Hepatic stellate cell (primary cell): ENCODE measurements around the gene MACF1.

Source experiments
- DNase-seq: peaks from one replicate; pipeline ENCODE4 v3.0.0; 2011; ENCODE audit warnings: low spot score

Gene MACF1

DNA sequence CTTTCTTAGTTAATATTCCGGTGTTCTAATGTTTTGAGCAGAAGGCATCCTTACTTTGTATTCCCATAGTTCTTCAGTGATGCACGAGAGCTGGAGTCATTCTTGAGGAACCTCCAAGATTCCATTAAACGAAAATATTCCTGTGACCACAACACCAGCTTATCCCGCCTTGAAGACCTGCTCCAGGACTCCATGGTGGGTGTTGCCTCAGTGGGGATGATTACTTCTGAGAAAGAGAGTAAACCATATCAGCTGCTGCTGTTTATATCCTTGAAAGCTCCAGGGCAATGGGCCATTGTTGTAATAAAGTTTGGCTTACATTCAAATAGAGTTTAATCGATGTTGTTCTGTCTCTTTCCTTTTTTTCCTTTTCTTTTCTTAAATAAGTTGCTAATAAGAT, 93.1 kb downstream of the MACF1 start:
- no peak for DNase-seq

DNA sequence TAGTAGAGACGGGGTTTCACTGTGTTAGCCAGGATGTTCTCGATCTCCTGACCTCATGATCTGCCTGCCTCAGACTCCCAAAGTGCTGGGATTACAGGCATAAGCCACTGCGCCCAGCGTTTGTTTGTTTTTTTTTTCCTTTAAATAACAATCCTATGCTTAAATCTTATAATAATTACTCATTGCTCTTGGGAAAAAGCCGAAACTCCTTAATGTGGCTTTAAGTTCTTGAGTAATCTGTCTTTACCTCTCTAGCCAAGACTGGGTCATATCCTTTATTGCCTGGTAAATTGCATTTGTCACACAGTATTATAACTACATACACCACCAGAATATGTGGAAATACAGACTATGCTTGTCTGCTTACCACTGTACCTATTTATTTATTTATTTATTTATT, 97.1 kb downstream of the MACF1 start:
- DNase-seq, result peak; percentile 24

DNA sequence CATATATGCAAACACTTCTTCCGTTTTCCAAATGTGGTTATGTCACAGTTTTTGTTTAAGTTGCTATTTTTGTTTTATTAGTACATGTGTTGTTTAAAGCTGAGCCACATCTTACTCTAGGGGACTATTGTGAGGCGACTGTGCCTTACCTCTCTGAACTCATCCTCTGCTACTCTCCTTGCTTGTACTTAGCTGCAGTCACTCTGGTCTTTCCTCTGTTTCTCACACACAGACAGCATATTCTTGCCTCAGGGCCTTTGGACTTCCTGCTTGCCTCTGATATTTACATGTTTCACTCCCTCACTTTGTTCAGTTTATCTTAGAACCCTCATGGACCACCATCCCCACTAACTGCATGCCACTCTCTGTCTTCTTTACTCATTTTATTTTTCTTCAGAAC, 101.1 kb downstream of the MACF1 start:
- DNase-seq, result no peak

DNA sequence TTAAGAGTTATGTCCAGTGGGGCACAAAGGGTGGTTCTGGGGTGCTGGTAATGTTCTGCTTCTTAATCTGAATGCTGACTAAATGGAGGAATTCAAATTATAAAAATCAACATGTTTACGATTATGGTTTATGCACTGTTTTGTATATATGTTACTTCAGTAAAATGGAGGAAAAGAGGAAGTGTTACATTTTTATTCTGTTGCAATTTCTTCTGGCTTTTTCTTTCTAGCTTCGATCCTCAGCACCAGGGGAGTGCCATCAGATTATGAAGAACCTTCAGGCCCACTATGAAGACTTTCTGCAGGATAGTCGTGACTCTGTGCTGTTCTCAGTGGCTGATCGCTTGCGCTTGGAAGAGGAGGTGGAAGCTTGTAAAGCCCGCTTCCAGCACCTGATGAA, 105.5 kb downstream of the MACF1 start:
- no peak for DNase-seq

DNA sequence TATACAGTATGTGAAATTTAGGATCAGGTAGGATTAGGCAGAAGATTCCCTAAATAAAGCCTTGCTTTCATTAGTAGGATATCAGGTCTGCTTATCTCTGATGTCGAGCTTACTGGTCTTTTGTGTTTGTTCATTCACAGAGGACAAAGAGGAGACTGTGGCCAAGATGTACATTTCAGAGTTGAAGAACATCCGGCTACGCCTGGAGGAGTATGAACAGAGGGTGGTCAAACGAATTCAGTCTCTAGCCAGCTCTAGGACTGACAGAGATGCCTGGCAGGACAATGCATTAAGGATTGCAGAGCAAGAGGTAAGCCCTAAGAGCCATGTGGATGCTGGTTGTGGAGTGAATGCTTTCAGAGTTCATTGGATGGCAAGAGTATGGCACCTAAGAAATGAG, 106.2 kb downstream of the MACF1 start:
- no peak for DNase-seq

DNA sequence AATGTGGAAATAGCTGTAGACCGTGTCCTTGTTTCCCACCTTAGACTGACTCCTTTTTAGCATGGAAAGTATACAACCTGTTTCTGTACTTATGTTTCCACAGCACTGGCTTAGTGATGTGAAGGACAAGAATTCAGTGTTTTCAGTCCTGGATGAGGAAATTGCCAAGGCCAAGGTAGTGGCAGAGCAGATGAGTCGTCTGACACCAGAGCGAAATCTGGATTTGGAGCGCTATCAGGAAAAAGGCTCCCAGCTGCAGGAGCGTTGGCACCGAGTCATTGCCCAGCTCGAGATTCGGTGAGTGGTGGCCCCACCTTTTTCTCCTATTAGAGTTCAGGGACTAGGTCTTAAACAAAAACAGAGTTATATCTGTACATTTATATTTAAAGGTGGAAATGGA, 112.6 kb downstream of the MACF1 start:
- no peak for DNase-seq

DNA sequence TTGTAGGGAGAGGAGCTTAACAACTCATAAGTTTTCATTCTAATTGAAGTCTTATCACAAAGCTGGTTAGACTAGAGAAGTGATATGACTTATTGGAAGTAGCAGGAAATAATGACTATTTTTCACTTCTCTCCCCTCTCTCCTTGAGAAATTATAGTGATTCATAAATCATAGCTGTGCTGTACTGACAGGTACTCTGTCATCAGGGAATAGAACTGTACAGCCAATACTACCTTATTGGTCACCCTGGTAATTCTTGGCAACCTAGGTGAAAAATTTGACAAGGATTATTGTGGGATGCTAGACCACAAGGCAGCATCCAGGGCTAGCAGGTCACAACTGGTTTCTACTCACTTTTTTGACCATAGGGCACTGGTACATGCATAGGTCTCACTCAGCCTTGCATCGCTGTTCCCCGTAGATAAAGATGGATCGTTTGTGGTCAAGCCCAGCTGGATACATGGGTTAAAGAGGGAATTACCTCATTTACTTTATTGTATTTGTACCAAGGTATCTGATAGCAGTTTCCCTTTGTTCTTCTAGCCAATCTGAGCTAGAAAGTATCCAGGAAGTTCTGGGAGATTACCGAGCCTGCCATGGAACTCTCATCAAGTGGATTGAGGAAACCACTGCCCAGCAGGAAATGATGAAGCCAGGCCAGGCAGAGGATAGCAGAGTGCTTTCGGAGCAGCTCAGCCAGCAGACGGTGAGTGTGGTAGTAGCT, 113.6 kb downstream of the MACF1 start:
- DNase-seq, result no peak

DNA sequence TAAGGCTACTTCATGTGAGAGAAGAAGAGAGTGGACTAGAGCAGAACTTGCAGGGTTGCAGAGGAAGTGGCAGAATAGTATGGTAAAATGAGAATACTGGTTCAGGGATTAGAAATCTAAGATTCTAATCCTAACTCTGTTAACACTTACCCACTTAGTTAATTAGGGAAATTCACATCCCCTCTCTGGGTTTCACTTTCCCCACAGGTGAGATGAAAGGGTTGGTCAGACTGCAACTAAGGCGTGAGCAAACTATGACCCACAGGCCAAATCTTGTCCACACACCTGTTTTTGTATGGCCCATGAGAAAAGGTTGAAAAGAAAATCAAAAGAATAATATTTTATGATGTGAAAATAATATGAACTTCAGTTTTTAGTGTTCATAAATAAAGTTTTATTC, 117.5 kb downstream of the MACF1 start:
- DNase-seq, result no peak

DNA sequence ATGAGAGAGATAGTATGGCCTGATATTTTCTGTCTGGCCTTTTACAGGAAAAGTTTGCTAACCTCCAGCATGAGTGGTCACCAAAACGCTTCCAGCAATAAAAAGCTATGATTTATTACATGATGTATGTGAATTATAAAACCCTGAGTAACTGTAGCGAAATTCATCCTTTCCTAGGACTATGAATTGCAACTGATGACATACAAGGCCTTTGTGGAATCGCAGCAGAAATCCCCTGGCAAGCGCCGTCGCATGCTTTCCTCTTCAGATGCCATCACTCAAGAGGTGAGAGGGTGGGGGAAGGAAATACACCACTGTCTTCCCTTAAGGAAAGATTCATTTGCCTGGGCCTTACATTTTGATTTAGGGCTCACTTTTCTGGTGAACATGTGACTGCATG, 117.9 kb downstream of the MACF1 start:
- no peak for DNase-seq

DNA sequence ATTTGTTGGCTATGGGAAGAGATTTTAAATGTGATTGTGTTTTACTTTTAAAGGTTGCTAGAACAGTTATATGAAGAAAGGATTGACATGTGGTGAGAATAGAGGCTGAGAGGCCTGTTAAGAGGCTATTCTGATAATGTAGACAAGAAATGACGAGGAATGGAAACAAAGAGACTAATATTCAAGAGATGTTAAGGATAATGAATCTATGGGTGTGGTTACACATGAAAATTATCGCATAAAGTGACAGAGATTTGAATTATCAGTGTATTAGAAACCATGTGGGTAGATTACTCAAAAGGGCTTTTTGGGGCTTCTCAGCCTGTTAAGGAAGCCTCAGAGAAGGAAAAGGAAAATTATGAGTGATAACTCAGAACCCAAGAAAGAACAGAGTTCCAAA, 120.4 kb downstream of the MACF1 start:
- no peak for DNase-seq

DNA sequence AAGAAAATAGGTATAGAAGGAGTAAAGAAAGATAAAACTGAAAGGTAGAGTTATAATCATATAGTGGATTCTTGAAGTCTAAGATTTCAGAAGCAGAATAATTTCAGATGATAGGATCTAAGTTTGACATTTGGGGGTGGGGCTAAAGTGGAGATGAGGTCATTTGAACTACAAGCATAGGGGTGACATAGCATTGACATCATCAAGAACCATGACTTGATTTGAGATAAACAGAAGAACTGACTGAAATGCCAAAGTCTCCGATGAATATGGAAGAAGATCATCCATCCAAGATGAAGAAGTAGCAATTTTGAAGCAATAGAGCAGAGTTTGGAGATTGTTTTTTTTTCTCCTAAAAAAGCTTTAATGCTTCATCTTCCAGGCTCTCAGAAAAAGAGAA, 122.3 kb downstream of the MACF1 start:
- no peak for DNase-seq

DNA sequence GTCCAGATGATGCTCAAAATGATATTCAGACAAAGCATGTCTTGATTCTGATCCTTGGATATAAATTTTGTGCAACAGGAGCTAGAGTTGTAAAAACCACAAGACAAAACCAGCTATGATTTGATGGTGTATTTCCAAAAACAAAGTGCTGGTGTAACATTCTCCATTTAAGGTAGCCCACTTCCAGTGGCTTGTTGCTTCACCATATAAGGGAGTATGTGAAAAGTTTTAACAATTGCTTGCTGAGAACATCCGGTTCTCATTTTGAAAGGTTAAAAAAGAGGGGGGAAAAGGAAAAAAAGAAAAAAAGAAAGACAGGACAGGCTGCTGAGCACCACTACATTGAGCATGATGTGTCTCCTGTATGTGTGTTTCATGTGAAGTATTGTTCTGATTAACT, 123.6 kb downstream of the MACF1 start:
- no peak for DNase-seq

DNA sequence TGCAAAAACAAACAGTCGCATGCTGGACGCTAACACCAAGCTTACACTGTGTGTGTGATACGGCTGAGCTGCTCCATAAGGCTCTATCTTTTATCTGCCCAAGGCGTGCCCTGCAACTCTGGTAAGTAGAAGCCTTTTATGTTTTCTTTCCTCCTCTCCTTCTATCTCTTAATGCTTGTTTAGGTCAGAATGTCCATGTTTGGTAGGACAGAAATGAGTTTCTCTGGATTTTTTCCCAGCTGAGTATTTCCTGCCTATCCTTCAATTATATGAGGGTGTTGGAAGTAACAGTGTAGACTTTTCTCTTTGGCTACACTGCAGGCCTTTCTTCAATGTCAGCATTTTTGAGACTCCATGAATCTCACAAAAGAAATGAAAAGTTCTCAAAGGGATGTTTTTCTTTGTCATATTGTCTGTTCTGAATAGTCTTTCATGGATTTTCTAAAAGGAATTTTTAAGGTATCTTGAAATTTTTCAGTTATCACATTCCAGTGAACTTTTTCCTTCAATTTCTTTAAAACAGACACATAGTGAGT, 124.2 kb downstream of the MACF1 start:
- no peak for DNase-seq

DNA sequence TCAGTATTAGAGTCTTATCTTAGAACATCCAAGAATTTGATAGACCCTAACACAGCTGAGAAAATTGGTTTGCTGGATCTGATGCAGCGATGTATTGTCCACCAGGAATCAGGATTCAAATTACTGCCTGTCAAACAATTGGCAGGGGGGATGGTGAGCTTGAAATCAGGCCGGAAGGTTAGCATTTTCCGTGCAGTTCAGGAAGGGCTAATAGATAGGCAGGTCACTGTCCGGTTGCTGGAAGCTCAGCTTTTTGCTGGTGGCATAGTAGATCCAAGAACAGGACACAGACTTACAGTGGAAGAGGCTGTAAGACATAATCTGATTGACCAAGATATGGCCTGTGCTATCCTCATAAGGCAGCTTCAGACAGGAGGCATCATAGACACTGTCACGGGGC, 127.2 kb downstream of the MACF1 start:
- DNase-seq, result no peak

DNA sequence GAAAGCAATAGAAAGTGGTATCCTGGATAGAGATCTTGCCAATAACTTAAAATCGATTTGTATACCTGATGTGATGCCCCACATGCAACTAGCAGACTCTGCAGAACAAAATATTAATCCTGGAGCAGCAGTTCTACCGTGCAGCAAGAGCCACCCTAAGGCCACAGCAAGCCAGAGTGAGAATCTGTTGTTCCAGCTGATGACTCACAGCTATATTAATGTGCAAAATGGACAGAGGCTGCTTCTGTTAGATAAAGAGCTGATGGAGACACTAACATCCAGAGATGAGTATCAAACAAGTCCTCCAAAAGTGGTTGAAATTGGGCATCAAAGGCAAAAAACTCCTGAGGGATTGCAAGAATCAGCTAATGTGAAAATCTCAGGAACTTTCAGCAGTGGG, 127.8 kb downstream of the MACF1 start:
- peak; percentile 6 for DNase-seq

DNA sequence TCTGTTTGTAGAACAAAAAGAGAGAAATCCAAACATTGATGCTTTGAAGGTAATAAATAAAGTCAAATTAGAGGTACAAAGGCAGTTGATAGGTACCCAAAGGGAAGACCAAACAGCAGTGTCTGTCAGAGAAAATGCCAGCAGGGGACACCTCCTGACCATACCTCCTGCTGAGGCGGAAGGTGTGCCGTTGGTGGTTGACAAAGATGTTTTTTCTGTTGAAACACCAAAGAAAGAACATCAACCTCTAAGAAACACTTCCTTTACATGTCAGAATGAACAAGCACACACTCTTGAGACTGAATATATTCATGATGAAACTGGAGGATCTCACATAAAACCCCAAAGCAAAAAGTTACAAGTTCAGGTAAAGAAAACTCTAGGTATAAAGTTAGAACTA, 128.3 kb downstream of the MACF1 start:
- DNase-seq, result no peak

DNA sequence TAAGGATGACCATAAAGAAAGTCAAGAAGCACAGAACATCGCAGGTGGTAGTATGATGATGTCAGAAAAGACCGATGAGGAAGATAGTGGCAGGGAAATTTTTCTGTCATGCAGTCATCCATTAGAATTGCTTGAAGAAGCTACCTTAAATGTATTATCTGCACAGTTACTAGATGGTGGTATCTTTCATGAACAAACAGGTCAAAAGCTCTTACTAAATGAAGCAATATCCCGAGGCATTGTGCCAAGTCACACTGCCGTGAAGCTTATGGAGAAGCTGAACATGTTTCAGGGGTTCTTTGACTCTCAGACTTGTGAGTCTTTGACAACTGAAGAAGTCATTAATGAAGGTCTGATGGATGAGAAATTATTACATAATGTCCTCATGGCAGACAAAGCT, 128.8 kb downstream of the MACF1 start:
- no peak for DNase-seq

DNA sequence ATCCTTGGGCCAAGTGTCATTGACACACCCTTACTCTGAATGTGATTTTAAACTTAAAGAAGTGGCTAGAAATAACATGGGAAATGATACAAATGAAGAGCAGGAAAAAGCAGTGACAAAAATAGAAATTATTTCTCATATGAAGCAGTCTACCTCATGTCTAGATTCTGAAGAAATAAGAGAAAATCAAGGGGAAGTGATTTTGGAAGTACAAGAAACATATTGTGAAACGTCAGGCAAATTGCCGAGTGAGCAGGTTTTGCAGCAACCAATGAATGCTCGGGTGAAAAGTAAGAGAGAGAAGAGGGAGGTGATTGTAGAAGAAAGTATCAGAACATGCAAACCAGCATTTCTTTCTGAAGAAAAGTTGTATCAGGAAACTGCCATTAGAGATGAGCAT, 130.7 kb downstream of the MACF1 start:
- no peak for DNase-seq

DNA sequence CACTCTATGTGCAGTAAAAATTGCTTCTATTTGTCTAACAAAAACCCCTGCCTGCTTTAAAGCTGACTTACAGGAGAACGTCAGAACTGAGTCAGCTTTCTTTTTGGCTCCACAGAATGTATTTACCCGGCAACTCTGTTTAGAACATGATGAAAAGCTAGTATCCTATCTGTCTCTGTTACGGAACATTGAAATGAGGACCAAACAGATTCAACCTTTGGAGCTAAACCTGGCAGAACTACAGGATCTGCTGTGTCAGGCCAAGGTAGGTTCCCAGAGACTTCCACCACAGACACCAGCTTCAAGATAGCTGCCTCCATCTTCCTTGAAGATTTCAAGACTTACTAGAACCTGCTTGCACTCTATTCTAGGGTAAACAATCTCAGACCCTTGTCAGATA, 132.6 kb downstream of the MACF1 start:
- DNase-seq, result no peak

DNA sequence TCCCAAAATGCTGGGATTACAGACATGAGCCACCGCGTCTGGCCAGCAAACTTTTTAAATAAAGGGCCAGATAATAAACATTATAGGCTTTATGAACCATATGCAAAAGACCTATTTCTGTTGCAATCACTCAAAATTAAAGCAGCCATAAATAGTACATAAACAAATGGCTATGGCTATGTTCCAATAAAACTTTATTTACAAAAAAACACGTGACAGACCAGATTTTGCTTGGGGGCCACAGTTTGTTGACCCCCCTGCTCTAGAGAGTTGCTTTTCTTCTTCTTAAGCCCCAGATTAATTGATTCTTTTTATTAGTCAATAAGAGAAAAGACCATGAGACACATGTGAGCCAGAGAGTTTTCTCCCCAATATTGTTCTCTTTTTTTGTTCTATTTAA, 138.3 kb downstream of the MACF1 start:
- no peak for DNase-seq

DNA sequence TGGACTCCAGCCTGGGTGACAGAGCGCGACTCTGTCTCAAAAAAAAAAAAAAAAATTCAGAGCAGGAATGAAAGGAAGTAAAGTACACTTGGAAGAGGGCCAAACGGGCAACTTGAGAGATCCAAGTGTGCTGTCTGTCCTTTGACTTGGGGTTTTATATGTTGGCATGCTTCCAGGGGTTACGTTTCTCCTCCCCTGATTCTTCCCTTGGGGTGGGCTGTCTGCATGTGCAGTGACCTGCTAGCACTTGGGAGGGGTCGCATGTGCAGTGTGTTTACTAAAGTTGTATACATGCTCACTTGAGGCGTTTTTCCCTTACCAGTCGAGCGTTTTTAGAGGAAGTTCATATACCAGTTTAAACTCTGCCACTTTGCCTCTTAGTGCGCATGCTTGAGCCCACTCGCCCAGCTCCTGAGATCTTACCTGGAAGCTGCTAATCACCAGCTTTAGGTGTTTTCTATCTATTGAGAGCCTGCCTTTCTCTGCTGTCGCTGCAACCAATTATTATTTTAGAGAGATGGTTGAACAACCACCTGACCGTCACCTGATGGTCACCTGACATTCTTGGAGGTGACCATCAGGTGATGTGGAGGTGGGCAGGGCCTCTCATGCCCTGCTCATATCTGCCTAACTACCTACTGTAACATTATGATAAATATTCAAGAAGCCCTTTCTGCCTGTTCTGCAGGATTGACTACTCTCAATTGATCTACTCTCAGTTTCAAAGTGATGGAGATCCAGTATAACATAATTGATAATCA, 140.1 kb downstream of the MACF1 start:
- no peak for DNase-seq

DNA sequence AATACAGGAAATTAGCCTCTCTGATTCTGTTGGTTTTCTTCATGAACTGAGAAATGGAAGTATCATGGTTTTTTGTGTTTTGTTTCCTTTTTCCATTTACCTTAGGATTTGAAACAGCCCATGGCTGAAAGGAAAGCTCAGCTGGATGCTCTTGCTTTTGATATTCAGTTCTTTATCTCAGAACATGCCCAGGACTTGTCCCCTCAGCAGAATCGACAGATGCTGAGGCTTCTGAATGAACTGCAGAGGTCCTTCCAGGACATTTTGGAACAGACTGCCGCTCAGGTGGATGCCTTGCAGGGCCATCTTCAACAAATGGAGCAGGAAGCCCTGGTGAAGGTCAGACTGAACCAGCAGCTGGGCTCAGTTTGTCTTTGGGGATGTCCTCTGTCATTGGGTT, 142.4 kb downstream of the MACF1 start:
- DNase-seq, result no peak

DNA sequence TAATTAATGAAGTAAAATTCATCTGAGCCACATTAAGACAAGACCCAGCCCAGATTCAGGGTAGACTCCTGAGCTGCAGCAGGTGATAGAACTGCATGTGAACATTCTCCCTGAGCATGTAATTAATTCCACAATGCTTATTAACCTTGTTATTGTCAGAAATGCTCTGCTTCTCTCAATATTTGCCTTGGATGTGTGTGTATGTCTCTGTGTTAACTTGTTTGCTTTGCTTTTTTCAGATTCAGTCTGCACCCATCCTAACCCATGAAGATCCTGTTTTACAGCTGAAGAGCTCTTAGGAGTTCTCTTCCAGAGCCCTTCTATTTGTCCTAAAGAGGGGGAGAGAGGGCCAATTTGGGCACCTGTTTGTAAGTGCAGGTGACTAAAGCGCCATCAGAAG, 143.8 kb downstream of the MACF1 start:
- no peak for DNase-seq

DNA sequence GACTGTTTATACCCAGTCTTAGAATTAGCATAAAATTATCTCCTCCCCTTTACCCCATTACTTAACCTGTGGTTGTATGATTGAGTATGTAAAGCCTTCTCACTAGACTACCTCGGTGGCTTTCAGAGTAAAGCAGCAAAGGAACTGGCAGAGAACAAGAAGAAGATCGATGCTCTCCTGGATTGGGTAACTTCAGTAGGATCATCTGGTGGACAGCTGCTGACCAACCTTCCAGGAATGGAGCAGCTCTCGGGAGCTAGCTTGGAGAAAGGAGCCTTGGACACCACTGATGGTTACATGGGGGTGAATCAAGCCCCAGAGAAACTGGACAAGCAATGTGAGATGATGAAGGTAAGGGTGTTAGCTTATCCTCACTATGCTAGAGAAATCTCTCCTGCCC, 148.4 kb downstream of the MACF1 start:
- DNase-seq, result no peak
